DMS114 treated with DMSO at 0.1 percent for 48 hours (cell line): ENCODE measurements around the gene MECP2.

ENCODE experiments used
- DNase-seq: peaks from one replicate; lab custom pipeline; 2025; ENCODE audit not compliant: unreplicated experiment; lab: John Stamatoyannopoulos, UW

MECP2 gene

GRCh38 chrX:154019633-154020528, 77.6 kb downstream of the MECP2 start, which contains the start of gene IRAK1:
Gene IRAK1, minus strand, starts transcription at chrX:154019902. Its CDS starts 90 bp downstream, at chrX:154019812.
- DNase-seq = peak; percentile 2

GRCh38 chrX:154019061-154019621, 78.4 kb downstream of the MECP2 start:
- no peak for DNase-seq

- DNase-seq = no peak
These were observed 78.9 kb downstream of the MECP2 start for GRCh38 chrX:154018518-154019060.

GRCh38 chrX:154017766-154018517, 79.6 kb downstream of the MECP2 start:
- no peak for DNase-seq

GRCh38 chrX:154016366-154017076, 81.0 kb downstream of the MECP2 start:
- DNase-seq = no peak

GRCh38 chrX:154015581-154016264, 81.8 kb downstream of the MECP2 start:
- no peak for DNase-seq

- DNase-seq = no peak
These were observed 82.8 kb downstream of the MECP2 start for GRCh38 chrX:154014429-154015380.

GRCh38 chrX:154013614-154014360, 83.7 kb downstream of the MECP2 start:
- no peak for DNase-seq

- DNase-seq = no peak
These were observed 84.5 kb downstream of the MECP2 start for GRCh38 chrX:154013001-154013421.

- no peak for DNase-seq
These were observed 85.1 kb downstream of the MECP2 start for GRCh38 chrX:154012336-154012991.

- no peak for DNase-seq
These were observed 85.9 kb downstream of the MECP2 start for GRCh38 chrX:154011376-154012335.

GRCh38 chrX:154010330-154011087, 87.0 kb downstream of the MECP2 start:
- no peak for DNase-seq

- DNase-seq = no peak
These were observed 89.0 kb downstream of the MECP2 start for GRCh38 chrX:154008521-154008920.

GRCh38 chrX:154006947-154007346, 90.6 kb downstream of the MECP2 start:
- no peak for DNase-seq

- DNase-seq = no peak
These were observed 93.2 kb downstream of the MECP2 start for GRCh38 chrX:154004315-154004714.

- no peak for DNase-seq
These were observed 95.2 kb downstream of the MECP2 start for GRCh38 chrX:154002215-154002719.
